Ishikawa (cell line): ENCODE data around the gene CCNL2.
A peak's percentile ranks its signal among the peaks of the same experiment; 100 is the strongest.

Experiments used
- CEBPB ChIP-seq: IDR thresholded peaks from 2 replicates; pipeline ENCODE4 v1.6.1; 2012
- CREB1 ChIP-seq: IDR thresholded peaks from 2 replicates; pipeline ENCODE4 v1.6.1; 2012; ENCODE audit warnings: low read depth
- EGR1 ChIP-seq: IDR thresholded peaks from 2 replicates; pipeline ENCODE4 v1.6.1; 2012
- EP300 ChIP-seq: IDR thresholded peaks from 2 replicates; pipeline ENCODE4 v1.6.1; 2012; ENCODE audit warnings: borderline replicate concordance
- FOXM1 ChIP-seq: IDR thresholded peaks from 2 replicates; pipeline ENCODE4 v1.6.1; 2012; ENCODE audit warnings: low read depth, borderline replicate concordance
- NFIC ChIP-seq: IDR thresholded peaks from 2 replicates; pipeline ENCODE4 v1.6.1; 2012
- RAD21 ChIP-seq: IDR thresholded peaks from 2 replicates; pipeline ENCODE4 v1.6.1; 2012; ENCODE audit warnings: low read depth
- TAF1 ChIP-seq: IDR thresholded peaks from 2 replicates; pipeline ENCODE4 v1.6.1; 2012; ENCODE audit warnings: low read depth, mild to moderate bottlenecking
- TCF12 ChIP-seq: IDR thresholded peaks from 2 replicates; pipeline ENCODE4 v1.6.1; 2012; ENCODE audit warnings: low read depth
- TEAD4 ChIP-seq: IDR thresholded peaks from 2 replicates; pipeline ENCODE4 v1.6.1; 2012
- YY1 ChIP-seq: IDR thresholded peaks from 2 replicates; pipeline ENCODE4 v1.6.1; 2012; ENCODE audit warnings: low read depth
- ZBTB7A ChIP-seq: IDR thresholded peaks from 2 replicates; pipeline ENCODE4 v1.6.1; 2012; ENCODE audit warnings: low read depth
- TF ChIP-seq, protein P1 (sequence below): IDR thresholded peaks from 2 replicates; pipeline ENCODE4 v1.6.1; 2012
- TF ChIP-seq, protein P2 (sequence below): IDR thresholded peaks from 2 replicates; pipeline ENCODE4 v1.6.1; 2012
- TF ChIP-seq, protein P3 (sequence below): IDR thresholded peaks from 2 replicates; pipeline ENCODE4 v1.6.1; 2012; ENCODE audit warnings: low read depth, mild to moderate bottlenecking

CCNL2 gene

DNA sequence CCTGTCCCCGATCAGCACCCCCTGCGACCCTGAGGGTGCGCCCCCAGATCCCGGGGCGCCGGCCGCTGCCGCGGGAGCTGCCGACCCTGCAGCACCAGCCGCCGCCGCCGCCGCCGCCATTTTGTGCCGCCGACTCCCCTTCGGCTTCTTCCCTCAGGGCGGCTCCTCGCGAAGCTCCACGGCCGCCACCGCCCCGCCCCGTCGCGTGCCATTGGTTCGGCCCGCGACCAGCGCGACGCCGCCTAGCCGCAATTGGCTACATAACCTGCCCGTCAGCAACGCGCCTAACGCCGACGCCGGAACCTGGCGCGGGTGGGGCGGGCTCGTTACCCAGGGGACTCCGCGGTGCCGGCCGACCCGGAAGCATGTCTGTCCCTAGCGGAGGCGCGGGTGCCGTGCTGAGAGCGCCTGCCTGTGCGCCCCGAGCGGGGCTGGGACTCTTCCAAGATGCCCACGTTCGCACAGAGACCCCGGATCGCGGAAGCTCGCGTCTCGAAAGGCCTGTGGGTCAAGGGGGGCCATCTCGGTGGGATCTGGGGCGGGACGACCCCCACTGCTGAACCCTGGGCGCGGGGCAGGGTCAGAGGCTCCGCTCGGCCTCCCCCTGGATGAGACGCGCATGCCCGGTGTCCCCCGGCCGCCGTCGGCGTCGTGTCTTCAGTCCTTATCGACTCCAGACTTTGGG, at the start of gene CCNL2:
CCNL2 (minus strand) TSS at position 149 of the 685 bp plus-strand sequence; CDS start at position 120, 29 bp downstream.
- TF ChIP-seq, protein P1, sequence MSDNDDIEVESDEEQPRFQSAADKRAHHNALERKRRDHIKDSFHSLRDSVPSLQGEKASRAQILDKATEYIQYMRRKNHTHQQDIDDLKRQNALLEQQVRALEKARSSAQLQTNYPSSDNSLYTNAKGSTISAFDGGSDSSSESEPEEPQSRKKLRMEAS, result peak; percentile 77
- no peak for TF ChIP-seq RAD21
- TF ChIP-seq YY1, result peak; percentile 94
- TF ChIP-seq ZBTB7A, result peak; percentile 52
- no peak; the same call in 1 of the 2 replicates for TF ChIP-seq TEAD4
- TF ChIP-seq FOXM1, result peak; percentile 36; the same call in 1 of the 2 replicates
- TF ChIP-seq CEBPB, result no peak
- TF ChIP-seq, protein P2, sequence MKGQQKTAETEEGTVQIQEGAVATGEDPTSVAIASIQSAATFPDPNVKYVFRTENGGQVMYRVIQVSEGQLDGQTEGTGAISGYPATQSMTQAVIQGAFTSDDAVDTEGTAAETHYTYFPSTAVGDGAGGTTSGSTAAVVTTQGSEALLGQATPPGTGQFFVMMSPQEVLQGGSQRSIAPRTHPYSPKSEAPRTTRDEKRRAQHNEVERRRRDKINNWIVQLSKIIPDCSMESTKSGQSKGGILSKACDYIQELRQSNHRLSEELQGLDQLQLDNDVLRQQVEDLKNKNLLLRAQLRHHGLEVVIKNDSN, result peak; percentile 26; the same call in 1 of the 2 replicates
- peak; percentile 48; the same call in 1 of the 2 replicates for TF ChIP-seq TCF12
- TF ChIP-seq, protein P3, sequence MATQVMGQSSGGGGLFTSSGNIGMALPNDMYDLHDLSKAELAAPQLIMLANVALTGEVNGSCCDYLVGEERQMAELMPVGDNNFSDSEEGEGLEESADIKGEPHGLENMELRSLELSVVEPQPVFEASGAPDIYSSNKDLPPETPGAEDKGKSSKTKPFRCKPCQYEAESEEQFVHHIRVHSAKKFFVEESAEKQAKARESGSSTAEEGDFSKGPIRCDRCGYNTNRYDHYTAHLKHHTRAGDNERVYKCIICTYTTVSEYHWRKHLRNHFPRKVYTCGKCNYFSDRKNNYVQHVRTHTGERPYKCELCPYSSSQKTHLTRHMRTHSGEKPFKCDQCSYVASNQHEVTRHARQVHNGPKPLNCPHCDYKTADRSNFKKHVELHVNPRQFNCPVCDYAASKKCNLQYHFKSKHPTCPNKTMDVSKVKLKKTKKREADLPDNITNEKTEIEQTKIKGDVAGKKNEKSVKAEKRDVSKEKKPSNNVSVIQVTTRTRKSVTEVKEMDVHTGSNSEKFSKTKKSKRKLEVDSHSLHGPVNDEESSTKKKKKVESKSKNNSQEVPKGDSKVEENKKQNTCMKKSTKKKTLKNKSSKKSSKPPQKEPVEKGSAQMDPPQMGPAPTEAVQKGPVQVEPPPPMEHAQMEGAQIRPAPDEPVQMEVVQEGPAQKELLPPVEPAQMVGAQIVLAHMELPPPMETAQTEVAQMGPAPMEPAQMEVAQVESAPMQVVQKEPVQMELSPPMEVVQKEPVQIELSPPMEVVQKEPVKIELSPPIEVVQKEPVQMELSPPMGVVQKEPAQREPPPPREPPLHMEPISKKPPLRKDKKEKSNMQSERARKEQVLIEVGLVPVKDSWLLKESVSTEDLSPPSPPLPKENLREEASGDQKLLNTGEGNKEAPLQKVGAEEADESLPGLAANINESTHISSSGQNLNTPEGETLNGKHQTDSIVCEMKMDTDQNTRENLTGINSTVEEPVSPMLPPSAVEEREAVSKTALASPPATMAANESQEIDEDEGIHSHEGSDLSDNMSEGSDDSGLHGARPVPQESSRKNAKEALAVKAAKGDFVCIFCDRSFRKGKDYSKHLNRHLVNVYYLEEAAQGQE, result no peak
- TF ChIP-seq CREB1, result peak; percentile 84
- TF ChIP-seq TAF1, result peak; percentile 77
- TF ChIP-seq NFIC, result peak; percentile 24; the same call in 1 of the 2 replicates
- TF ChIP-seq EP300, result 0 out of 2 replicates have a peak, but pooled peaks have one; percentile 14
- TF ChIP-seq EGR1, result peak; percentile 59; the same call in 1 of the 2 replicates

DNA sequence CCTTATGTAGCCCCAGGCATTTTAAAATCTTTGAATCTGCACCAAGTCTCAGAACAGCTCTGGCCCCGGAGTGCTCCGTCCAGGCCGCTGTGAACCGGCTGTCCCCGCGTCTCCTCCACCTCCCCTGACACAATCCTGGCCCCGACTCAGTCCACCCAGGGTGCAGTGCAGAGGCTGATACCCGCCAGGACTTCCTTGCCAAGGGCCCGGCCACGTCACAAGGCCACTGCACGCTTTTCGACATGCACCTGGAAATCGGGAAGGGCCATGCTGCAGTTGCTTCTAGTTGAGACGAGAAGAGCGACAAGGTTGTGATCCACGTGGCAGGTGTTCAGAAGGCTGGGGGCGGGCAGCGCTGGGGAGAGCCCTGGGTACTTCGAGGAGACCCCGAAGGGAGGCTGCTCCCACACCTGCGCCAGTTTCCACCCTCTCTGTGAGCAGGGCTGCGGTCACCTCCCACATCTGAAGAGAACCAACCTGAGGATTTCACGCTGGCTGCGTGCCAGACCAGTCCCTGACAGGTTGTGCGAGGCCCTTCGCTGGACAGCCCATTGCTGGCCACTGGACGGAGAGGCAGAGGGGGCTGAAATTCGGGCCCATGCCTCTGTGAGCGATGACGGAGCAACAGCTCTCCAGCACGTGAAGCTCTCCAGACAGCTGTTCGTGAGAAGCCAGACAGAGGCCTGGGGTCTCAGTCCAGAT, 43.1 kb upstream of the CCNL2 start:
- TF ChIP-seq TAF1, result no peak
- TF ChIP-seq EP300, result no peak
- no peak for TF ChIP-seq EGR1
- TF ChIP-seq, protein P3, result no peak
- no peak for TF ChIP-seq CEBPB
- TF ChIP-seq, protein P1, result no peak
- TF ChIP-seq FOXM1, result no peak
- TF ChIP-seq ZBTB7A, result no peak
- TF ChIP-seq RAD21, result no peak
- no peak for TF ChIP-seq TEAD4
- no peak for TF ChIP-seq TCF12
- TF ChIP-seq, protein P2, result no peak
- TF ChIP-seq CREB1, result no peak
- TF ChIP-seq NFIC, result no peak
- no peak for TF ChIP-seq YY1

DNA sequence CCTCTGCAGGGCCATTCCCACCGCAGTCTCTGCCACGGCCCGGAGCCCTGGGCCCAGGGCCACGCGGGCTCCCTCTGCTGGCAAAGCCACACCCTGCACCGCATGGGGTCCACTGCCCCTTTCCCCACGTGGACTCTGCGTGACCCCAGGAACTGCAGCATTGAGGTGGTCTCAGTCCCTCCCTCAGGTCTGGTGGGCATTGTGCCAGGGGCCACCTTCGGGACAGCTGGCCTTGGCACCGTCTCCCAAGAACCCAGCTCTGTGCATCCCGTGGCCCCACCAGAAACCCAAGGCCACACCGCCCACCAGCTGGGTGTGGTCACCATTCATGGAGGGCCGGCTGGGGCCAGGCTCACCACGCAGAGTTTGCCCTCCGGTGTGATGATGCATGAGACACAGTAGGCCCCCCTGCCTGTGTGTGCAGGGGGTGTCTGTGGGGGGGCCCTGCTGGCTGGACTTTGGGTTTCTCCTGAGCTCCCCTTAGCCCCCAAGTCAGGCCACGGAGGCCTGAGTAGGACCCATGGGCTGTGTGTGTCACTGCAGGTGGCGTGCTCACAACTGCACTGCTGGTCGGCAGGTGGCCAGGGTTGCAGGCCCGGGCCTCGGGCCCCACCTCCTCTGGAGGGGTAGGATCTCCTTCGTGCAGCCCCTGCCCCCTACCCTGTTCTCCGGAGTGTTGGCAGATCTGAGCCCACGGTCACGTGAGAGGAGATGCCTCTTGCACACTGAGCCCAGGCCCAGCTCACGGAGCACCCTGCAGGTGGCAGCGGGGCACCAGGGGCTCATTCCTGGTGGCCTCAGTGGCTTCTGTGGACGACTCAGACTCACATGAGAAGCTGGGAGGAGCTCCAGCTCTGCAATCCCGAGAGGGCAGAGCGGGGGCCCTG, 42.1 kb upstream of the CCNL2 start:
- TF ChIP-seq CEBPB, result no peak
- TF ChIP-seq ZBTB7A, result peak; percentile 85; the same call in 1 of the 2 replicates
- peak; percentile 22; the same call in 1 of the 2 replicates for TF ChIP-seq EGR1
- TF ChIP-seq RAD21, result peak; percentile 55
- TF ChIP-seq, protein P3, result no peak
- 0 out of 2 replicates have a peak, but pooled peaks have one; percentile 29 for TF ChIP-seq TCF12
